HUES6 (cell line): ENCODE measurements around the gene NTM.

Experiments
- H3K27ac ChIP-seq: 2 replicates; pipeline ENCODE4 v1.7.0; 2013; ENCODE audit warnings: low read depth, mild to moderate bottlenecking, low read length, inconsistent platforms
- H3K27me3 ChIP-seq: 2 replicates; pipeline ENCODE4 v1.6.1; 2013; ENCODE audit warnings: low read length; ENCODE audit not compliant: control insufficient read depth, insufficient read depth
- H3K36me3 ChIP-seq: 2 replicates; pipeline ENCODE4 v1.6.1; 2013; ENCODE audit warnings: low read length; ENCODE audit not compliant: control insufficient read depth, insufficient read depth
- H3K4me1 ChIP-seq: 2 replicates; pipeline ENCODE4 v1.6.1; 2013; ENCODE audit warnings: low read length; ENCODE audit not compliant: control insufficient read depth, insufficient read depth
- H3K4me3 ChIP-seq: 2 replicates; pipeline ENCODE4 v1.5.1; 2013; ENCODE audit warnings: low read depth, low read length
- H3K9ac ChIP-seq: one replicate; pipeline ENCODE4 v1.6.1; 2013; ENCODE audit warnings: mild to moderate bottlenecking, low read length
- H3K9me3 ChIP-seq: 2 replicates; pipeline ENCODE4 v1.6.1; 2013; ENCODE audit warnings: low read depth, low read length; ENCODE audit not compliant: control insufficient read depth, insufficient read depth

NTM gene

DNA sequence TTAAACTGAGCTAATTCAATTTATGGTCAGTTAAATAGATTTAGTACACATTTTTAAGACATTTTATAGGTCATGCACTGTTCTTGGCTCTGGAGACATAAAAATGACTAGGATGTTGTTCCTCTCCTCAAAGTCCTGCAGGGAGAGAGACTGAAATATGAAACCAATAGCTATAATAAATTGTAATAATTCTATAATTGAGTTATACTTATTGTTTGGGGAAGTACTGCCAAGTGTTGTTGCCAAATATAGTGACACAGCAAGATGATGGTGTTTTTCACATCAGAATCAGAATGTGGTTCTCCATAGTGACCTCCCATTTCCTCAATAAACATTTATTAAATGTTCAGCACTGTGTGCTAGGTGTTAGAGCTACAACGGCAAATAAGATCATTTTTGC lies 470.6 kb downstream of the NTM start:
- H3K36me3 ChIP-seq = no peaks in the 10 kb centered on the region
- no peak overlapping the region for H3K27ac ChIP-seq

DNA sequence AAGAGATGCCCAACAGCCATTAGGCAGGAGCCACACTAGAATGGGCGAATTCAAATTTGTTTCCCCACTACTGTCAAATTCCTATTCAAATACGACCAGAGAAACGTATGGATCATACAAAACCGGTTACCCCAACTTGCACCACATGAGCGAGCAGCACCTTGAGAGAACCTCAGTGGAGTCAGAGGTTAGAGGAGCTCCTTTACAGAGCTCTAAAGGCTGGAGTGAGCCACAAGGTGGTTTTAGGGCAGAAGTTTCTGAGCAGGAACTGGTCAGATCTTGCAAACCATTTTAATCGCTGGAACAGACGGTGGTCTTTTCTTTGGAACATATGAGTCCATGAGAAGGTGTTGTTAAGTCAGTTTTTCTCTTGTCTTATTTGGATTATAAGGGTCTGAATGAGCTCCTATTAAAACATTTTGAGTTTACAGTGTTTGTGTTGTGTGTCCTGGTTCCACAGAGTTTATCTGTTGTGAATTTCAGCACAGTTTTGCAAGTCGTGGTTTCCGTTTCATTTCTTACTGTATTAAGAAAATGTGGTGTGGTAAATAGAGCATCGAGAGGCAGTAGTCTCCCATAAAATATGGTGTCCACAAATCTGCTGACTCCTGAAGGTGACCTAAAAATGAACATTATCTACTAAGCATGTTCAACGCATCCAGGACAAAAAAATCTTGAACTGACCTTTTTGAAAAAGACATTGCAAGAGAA lies 471.7 kb downstream of the NTM start:
- no peaks in the 10 kb centered on the region for H3K27me3 ChIP-seq
- no peak overlapping the region for H3K9ac ChIP-seq
- H3K4me3 ChIP-seq = no peak overlapping the region
- H3K9me3 ChIP-seq = no peaks in the 10 kb centered on the region
- H3K27ac ChIP-seq = no peak overlapping the region
- H3K4me1 ChIP-seq = peaks cover 18% of the 10 kb centered on the region; the same call in 1 of the 2 replicates
- no peaks in the 10 kb centered on the region for H3K36me3 ChIP-seq

More for the DNA sequence above, 470.6 kb downstream of the NTM start:
- no peak overlapping the region for H3K4me3 ChIP-seq
- H3K9me3 ChIP-seq = no peaks in the 10 kb centered on the region
- H3K4me1 ChIP-seq = peaks cover 13% of the 10 kb centered on the region; the same call in 1 of the 2 replicates
- no peak overlapping the region for H3K9ac ChIP-seq
- H3K27me3 ChIP-seq = no peaks in the 10 kb centered on the region

DNA sequence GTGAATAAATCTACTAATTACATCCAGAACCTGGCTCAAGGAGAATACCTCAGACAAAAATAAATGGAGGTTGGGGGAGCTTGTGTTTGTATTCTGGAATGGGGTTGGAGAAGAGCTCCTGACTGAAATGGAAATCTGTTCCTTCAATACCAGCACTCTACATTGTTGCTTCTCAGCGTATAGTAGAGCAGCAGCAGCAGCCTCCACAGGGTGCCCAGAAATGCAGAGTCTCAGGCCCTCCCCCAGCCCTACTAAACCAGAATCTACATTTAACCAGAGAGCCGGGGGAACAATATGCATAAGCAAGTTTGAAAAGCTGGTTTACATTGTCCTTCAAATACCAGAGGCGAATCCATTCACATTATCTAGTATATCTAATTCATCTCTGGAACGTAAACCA lies 474.8 kb downstream of the NTM start:
- Histone ChIP-seq H3K36me3 (no peaks in the 10 kb centered on the region), H3K27ac (no peak overlapping the region; the same call in 1 of the 2 replicates), H3K27me3 (no peaks in the 10 kb centered on the region), H3K4me3 (no peak overlapping the region), H3K4me1 (peaks cover 21% of the 10 kb centered on the region; the same call in 1 of the 2 replicates), H3K9me3 (no peaks in the 10 kb centered on the region), H3K9ac (no peak overlapping the region)

DNA sequence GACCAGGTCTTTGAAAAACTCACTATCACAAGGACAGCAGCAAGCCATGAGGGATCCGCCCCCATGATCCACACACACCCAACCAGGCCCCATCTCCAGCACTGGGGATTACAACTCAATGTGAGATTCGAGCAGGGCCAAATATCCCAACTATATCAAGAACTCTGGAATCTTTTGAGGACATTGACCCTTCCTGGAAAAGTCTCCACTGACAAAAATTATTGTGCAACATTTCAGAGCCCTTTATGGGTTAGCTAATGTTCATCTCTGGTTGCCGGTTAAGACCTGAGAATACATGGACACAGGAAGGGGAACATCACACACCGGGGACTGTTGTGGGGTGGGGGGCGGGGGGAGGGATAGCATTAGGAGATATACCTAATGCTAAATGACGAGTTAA lies 479.1 kb downstream of the NTM start:
- no peak overlapping the region for H3K4me3 ChIP-seq
- H3K9me3 ChIP-seq = no peaks in the 10 kb centered on the region
- no peak overlapping the region for H3K9ac ChIP-seq
- H3K27me3 ChIP-seq = no peaks in the 10 kb centered on the region
- H3K36me3 ChIP-seq = no peaks in the 10 kb centered on the region
- peaks cover 33% of the 10 kb centered on the region for H3K4me1 ChIP-seq
- H3K27ac ChIP-seq = no peak overlapping the region

DNA sequence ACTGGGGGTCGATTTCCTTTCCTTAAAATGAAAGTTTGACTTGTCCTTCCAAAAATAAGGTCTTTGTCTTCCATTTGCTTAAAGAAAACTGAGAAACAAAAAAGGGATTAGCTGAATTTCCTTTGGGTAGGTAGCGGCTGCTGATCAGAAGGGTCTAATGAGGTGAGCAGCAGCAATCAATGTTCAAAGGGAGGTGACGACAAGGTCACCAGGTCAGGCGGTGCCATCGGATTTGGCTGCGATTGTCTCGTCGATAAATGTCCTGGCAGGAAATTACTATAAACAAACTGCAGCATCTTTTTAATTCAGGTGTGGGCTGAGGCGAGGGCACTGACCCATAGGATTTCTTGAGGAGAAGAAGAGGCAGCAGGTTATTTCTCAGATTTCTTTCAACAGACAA lies 480.1 kb downstream of the NTM start:
- Histone ChIP-seq H3K27me3 (no peaks in the 10 kb centered on the region), H3K36me3 (no peaks in the 10 kb centered on the region), H3K4me3 (no peak overlapping the region), H3K9ac (no peak overlapping the region), H3K4me1 (peaks cover 24% of the 10 kb centered on the region), H3K9me3 (no peaks in the 10 kb centered on the region), H3K27ac (no peak overlapping the region)

DNA sequence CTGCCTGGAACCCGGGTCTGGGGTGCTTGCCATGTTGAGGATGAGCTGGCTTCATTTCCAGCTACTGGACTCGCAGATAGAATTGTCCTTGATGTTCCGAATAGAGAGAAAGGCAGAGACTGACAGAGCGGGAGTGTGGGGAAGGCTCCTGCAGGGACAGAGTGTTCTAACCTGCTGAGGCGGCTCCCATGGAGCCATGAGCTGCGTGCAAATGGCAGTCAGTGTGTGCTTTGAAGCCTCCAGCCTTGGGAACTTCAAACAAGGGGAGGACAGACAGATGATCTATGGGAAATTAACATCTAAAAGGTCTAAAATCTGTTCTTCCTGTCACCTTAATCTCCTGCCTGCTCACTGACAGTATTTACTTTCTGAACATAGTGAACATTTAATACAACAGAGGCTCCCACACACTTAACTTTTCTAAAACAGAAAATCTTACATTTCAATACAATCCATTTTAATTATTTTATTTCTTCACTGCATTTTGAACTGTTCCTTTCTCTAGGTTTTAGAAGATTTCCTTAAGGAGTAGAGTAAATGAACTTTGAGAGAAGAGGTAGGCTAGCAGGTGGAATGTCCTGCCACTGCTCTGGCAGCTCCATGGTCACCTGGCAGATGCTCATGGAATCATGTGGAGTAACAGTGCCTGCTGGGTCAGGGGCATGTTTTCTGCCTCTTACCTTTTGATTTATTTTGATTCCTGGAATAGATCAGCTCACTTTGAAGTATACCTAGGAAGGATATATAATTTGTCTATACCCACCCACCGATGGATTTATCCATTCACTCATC lies 481.7 kb downstream of the NTM start:
- Histone ChIP-seq H3K9ac (no peak overlapping the region), H3K9me3 (no peaks in the 10 kb centered on the region), H3K27ac (no peak overlapping the region), H3K36me3 (no peaks in the 10 kb centered on the region), H3K4me1 (peaks cover 15% of the 10 kb centered on the region), H3K4me3 (no peak overlapping the region), H3K27me3 (no peaks in the 10 kb centered on the region)

DNA sequence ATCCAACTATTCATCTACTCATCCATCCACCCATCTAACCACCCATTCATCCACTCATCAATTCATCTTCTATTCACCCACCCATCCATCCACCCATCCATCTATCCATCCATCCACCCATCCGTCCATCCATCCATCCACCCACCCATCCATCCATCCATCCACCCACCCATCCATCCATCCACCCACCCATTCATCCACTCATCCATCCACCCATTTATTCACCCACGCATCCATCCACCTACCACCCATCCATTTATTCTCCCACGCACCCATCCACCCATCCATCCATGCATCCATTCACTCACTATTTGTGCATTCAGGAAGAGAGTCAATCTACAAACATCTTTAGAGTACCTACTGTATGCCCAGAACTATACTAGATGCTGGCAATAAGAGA lies 482.3 kb downstream of the NTM start:
- H3K9me3 ChIP-seq = no peaks in the 10 kb centered on the region
- H3K4me1 ChIP-seq = peaks cover 15% of the 10 kb centered on the region
- no peak overlapping the region for H3K4me3 ChIP-seq
- no peak overlapping the region for H3K9ac ChIP-seq
- no peaks in the 10 kb centered on the region for H3K27me3 ChIP-seq
- H3K36me3 ChIP-seq = no peaks in the 10 kb centered on the region
- H3K27ac ChIP-seq = no peak overlapping the region

DNA sequence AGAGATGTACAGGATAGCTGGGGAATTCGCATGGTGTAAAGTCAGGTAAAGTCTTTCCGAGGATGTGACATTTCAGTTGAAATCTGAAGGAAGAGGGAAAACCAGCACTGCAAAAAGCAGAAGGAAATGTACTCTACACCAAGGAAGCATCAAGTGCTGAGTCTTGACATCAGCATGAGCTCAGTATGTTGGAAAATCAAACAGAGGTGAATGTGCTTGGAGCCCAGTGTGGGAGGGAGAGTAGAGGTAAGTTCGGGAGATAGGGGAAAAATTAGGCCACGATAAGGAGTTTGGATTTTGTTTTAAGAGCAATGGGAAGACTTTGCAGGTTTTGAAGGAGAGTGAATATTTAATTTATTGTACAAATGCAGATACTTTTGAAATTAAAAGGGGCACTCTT lies 484.0 kb downstream of the NTM start:
- Histone ChIP-seq H3K36me3 (no peaks in the 10 kb centered on the region), H3K27ac (no peak overlapping the region), H3K9me3 (no peaks in the 10 kb centered on the region), H3K27me3 (no peaks in the 10 kb centered on the region), H3K4me1 (peaks cover 15% of the 10 kb centered on the region), H3K4me3 (no peak overlapping the region), H3K9ac (no peak overlapping the region)

DNA sequence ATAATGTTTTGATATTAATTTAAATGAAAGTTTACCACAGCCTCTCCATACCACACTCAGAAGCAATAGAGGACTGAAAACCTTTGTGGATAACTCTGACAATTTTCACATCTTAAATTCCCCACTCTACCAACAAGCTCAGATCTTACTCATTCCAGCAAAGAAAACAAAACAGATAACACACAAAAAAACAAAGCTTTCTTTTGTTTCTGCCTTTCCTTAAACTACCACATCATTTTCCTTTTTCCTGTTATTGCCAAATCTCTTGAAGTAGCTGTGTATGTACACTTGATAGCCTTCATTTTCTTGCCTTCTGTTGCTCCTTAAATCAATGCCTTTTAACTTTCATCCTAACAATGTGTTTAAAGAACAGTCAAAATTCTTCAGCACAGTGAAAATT lies 484.9 kb downstream of the NTM start:
- Histone ChIP-seq H3K9me3 (no peaks in the 10 kb centered on the region), H3K27ac (no peak overlapping the region), H3K36me3 (no peaks in the 10 kb centered on the region), H3K4me3 (no peak overlapping the region), H3K4me1 (peaks cover 11% of the 10 kb centered on the region), H3K27me3 (no peaks in the 10 kb centered on the region), H3K9ac (no peak overlapping the region)

DNA sequence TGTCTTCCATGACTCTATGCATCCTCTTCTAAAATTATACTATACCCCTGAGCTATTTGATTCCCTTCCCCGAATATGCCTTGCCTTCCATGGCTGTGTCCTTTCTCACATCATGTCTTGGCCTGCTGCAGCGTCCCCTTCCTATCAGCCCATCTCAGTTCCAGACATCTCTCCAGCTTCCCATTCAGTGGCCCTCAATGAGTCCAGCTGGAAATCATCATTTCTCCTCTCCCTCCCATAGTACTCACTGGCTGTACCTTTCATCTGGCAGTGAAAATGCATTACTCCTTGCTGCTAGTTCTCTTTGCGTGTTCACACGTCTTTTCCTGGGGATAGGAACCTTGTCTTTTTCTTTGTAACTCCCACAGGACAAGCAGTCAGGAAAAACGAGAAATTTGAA lies 486.8 kb downstream of the NTM start:
- H3K36me3 ChIP-seq = no peaks in the 10 kb centered on the region
- H3K4me3 ChIP-seq = no peak overlapping the region
- H3K9ac ChIP-seq = no peak overlapping the region
- no peaks in the 10 kb centered on the region for H3K27me3 ChIP-seq
- no peak overlapping the region for H3K27ac ChIP-seq
- H3K4me1 ChIP-seq = peaks cover 2% of the 10 kb centered on the region
- H3K9me3 ChIP-seq = no peaks in the 10 kb centered on the region

DNA sequence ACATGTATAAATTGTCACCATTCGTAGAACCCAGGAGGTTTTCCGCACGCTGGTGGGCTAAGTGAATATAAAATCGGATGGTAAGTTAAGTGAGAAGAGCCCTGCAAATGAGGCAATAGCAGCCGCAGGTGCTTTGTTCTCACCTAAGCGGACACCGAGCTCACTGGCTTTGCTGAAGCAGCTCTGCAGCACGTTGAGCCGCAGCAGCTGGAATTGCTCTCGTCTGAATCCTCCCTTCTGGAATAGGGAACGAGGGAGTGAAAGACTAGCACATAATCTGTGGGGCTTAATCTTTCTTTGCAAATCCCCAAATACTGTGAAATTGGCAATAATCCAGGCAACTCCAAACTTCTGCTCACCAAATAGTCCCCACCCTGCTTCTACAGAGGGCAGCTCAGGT lies 488.1 kb downstream of the NTM start:
- Histone ChIP-seq H3K36me3 (no peaks in the 10 kb centered on the region), H3K9ac (no peak overlapping the region), H3K27ac (no peak overlapping the region), H3K4me1 (no peaks in the 10 kb centered on the region; the same call in 1 of the 2 replicates), H3K27me3 (no peaks in the 10 kb centered on the region), H3K9me3 (no peaks in the 10 kb centered on the region), H3K4me3 (no peak overlapping the region)
